Left hindlimb (tissue), 1 donor: ENCODE data around the gene SH3D21.
A peak's percentile ranks its signal among the peaks of the same experiment; 100 is the strongest.

Experiments
- DNase-seq: peaks from one replicate; pipeline ENCODE4 v3.0.0-alpha.2; 2018

SH3D21 gene

DNA sequence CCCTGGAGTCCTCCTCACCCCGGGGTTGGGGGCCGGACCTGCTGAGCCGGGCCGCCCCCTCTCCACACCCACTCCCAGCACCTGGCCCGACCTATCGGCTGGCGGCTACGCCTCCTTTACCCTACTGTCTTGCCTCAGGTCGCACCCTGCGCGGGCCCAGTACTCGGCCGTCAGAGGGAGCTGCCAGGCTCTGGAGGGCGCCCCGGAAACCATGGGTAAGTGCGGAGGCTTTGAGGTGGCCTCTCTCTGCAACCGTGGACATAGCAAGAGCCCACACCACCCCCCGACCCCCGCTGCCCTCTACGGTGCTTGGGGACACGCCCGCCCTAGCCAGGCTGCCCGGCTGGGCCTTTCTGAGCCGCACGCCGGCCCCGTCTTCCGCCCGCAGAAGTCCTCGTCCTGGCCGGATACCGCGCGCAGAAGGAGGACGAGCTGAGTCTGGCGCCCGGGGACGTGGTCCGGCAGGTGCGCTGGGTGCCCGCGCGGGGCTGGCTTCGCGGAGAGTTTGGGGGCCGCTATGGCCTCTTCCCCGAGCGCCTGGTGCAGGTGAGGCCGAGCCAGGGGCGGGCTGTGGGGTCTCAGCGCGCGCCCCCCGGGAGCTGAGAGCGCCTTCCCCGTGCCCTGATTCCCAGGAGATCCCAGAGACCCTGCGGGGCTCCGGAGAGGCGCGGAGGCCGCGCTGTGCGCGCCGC, at the start of gene SH3D21:
Gene SH3D21 (plus strand): TSS at position 159 of the 692 bp plus-strand sequence. CDS start 53 bp downstream, at position 212.
- DNase-seq: no peak

GRCh38 chr1:36256558-36257374, 49.4 kb upstream of the SH3D21 start:
- no peak for DNase-seq

GRCh38 chr1:36257375-36257767, 48.8 kb upstream of the SH3D21 start:
- no peak for DNase-seq

DNA sequence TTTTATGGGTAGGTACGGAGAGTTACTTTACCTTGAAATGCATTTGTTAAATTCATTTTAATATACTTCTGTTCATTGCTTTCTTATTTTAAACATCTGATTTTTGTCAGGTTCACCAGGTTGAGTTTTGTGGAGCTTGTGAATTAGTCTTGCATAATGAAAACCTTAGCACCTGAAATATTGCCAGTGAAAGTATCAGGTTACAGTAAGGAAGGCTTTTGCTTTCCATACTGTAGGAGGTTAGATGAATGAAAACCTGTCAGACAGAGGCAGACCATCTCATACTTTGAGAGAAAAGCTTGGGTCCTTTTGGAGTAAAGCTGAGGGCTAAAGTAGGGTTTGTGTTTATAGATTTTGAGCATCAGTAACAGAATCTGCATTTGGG, 47.2 kb upstream of the SH3D21 start:
- no peak for DNase-seq

GRCh38 chr1:36268981-36269380, 37.2 kb upstream of the SH3D21 start:
- DNase-seq: no peak

DNA sequence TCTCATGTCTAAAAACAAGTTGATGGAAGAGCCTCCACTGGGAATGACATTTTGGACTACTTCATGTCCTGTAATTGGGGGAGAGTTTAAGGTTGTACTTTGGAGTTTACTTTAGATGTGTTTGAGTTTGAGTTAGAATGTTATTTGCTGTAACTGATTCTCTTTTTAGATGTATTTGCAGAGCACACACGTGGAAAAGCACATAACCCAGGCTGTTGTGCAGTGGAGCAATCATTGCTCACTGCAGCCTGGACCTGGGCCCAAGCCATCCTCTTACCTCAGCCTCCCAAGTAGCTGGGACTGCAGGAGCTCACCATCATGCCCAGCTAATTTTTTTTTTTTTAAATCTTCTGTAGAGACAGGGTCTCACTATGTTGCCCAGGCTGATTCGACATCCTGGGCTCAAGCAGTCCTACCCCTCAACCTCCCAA, 36.7 kb upstream of the SH3D21 start:
- no peak for DNase-seq

DNA sequence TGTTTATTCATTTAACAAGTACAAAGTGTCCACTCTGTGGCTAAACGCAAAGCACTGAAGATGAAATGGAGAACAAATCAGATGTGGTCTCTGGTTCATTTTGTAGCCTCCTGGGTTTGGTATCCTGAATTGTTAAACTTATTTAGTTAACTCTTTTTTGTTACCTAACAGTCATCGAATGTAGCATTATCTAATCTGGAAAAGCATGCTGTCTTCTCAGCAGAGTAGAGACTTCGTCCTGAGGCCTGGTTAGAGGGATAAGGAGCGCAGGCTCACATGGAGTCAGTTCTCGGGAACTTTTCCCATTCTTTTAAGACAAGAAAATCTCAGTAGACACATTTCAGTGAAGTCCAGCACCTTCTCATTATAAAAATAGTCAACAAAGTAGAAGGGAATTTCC, 33.1 kb upstream of the SH3D21 start:
- DNase-seq: no peak

GRCh38 chr1:36274201-36274600, 32.0 kb upstream of the SH3D21 start:
- no peak for DNase-seq

DNA sequence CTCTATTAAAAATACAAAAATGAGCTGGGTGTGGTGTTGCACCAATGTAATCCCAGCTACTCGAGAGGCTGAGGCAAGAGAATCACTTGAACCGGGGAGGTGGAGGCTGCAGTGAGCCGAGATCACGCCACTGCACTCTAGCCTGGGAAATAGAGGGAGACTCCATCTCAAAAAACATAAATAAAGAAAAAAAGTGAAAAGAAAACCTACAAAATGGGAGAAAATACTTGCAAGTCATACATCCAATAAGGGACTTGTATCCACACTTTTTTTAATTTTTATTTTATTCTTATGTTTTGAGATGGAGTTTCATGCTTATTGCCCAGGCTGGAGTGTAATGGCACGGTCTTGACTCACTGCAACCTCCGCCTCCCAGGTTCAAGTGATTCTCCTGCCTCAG, 29.5 kb upstream of the SH3D21 start:
- DNase-seq: no peak

- no peak for DNase-seq
Measured at GRCh38 chr1:36279110-36279788, 26.9 kb upstream of the SH3D21 start.

- no peak for DNase-seq
Measured at GRCh38 chr1:36279789-36280296, 26.3 kb upstream of the SH3D21 start.

DNA sequence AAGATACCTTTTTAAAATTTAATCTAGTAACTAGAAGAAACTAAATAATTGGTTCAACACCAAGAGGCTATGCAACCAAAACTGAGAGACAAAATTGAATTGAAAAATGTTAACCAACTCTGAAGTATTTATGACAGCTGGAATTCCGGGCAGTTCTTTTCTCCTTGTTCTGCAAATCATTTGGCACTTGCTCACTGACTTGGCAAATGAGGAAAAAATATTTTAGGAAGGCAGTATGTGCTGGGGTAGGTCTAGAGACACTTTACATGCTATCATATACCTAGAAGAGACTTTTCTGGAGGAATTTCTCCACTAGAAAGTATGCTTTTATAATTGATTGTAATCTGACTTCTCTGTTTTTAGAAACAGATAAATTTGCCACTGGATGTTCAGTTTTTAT, 22.1 kb upstream of the SH3D21 start:
- DNase-seq: no peak

GRCh38 chr1:36284517-36284916, 21.7 kb upstream of the SH3D21 start:
- no peak for DNase-seq

GRCh38 chr1:36285443-36286101, 20.6 kb upstream of the SH3D21 start:
- peak; percentile 59 for DNase-seq

- no peak for DNase-seq
Measured at GRCh38 chr1:36286802-36287201, 19.4 kb upstream of the SH3D21 start.

DNA sequence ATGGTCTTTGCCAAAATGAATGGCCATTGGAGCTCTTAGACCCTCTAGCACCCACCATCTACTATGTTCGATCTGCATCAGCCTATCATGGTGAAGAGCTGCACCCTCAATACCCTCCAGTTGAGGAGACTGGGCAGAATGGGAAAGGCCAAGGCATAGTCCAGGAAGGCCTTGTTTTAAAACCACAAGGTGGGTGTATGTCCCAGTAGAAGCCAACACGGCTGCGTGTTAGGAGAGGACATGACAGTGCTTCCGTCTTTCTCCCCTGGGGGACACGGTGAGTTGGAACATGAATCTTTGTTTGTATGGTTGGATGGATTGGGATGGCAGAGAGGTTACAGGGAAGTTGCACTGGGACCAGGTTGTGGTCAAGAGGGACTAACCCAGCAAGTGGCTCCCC, 18.6 kb upstream of the SH3D21 start:
- DNase-seq: no peak

- DNase-seq: no peak
Measured at GRCh38 chr1:36295390-36295789, 10.8 kb upstream of the SH3D21 start.

- DNase-seq: no peak
Measured at GRCh38 chr1:36297062-36297461, 9.1 kb upstream of the SH3D21 start.

- DNase-seq: no peak
Measured at GRCh38 chr1:36298640-36299039, 7.5 kb upstream of the SH3D21 start.

GRCh38 chr1:36300526-36300925, 5.6 kb upstream of the SH3D21 start:
- no peak for DNase-seq

GRCh38 chr1:36301220-36301619, 4.9 kb upstream of the SH3D21 start:
- no peak for DNase-seq

DNA sequence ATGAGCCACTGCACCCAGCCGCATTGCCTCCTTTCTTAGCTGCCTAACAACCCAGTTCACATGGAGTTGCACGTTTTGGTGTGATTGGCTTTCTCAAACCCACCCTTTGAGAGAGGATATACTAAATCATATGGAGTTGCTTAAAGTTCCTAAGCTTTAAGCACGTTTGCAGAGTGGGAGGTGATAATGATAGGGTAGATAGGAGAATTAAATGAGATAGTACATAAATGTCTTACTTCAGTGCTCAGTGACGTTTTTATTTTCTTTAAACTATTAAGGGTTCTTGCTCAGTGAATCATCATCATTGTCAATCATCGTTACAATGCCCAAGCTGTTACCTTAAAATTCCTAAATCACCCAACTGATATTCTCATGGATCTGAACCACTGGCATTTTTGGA, 2.9 kb upstream of the SH3D21 start:
- DNase-seq: no peak
